Natural killer cell (primary cell): ENCODE results near the gene HMGB2. TPM values are rescaled to one million over a fixed set of nuclear protein-coding genes. Genes with fewer than 3 reads are reported as not detected.

Experiments
- ATAC-seq, 3 donors: fragments of 150-1000 bp in 2 of 3; fragments of 200-7000 bp in 1 of 3; cut with Tn5 transposase; 1 replicate in 1 of 3; 2 replicates in 2 of 3; pipeline ENCODE4 v1.10.0; 2021; ENCODE audit warnings: mild to moderate bottlenecking in 2 of 3, moderate library complexity in 2 of 3
- DNase-seq, 2 donors: peaks; one replicate each; pipeline versions ENCODE4 v3.0.0 to v3.0.0-alpha.2; 2013 to 2021; ENCODE audit warnings: mixed read lengths in 1 of 2
- H3K27ac ChIP-seq: one replicate; pipeline ENCODE4 v1.5.1; 2013; ENCODE audit warnings: mild to moderate bottlenecking, low read length
- H3K27me3 ChIP-seq: one replicate; pipeline ENCODE4 v1.6.1; 2013; ENCODE audit warnings: low read length; ENCODE audit not compliant: control insufficient read depth, insufficient read depth
- H3K36me3 ChIP-seq: one replicate; pipeline ENCODE4 v1.6.1; 2013; ENCODE audit warnings: low read length; ENCODE audit not compliant: control insufficient read depth, insufficient read depth
- H3K4me1 ChIP-seq: one replicate; pipeline ENCODE4 v1.6.1; 2013; ENCODE audit warnings: low read length; ENCODE audit not compliant: control insufficient read depth, insufficient read depth
- H3K4me3 ChIP-seq: one replicate; pipeline ENCODE4 v1.5.1; 2013; ENCODE audit warnings: low read length
- H3K9me3 ChIP-seq: one replicate; pipeline ENCODE4 v1.6.1; 2013; ENCODE audit warnings: low read length; ENCODE audit not compliant: control insufficient read depth, insufficient read depth
- H3K27ac Mint-ChIP-seq, 2 donors: one replicate each; pipeline ENCODE4 v1.8.0; 2022; ENCODE audit warnings: mild to moderate bottlenecking in 2 of 2, mixed read lengths in 2 of 2, moderate library complexity in 1 of 2
- H3K27me3 Mint-ChIP-seq, 2 donors: one replicate each; pipeline ENCODE4 v1.8.0; 2022; ENCODE audit warnings: low read depth in 2 of 2, mixed read lengths in 2 of 2
- H3K36me3 Mint-ChIP-seq: one replicate; pipeline ENCODE4 v1.8.0; 2022; ENCODE audit warnings: mixed read lengths
- H3K4me1 Mint-ChIP-seq, 2 donors: one replicate each; pipeline ENCODE4 v1.8.0; 2022; ENCODE audit warnings: mixed read lengths in 2 of 2
- H3K4me3 Mint-ChIP-seq: one replicate; pipeline ENCODE4 v1.8.0; 2022; ENCODE audit warnings: mild to moderate bottlenecking, moderate library complexity, mixed read lengths
- H3K9me3 Mint-ChIP-seq, 2 donors: one replicate each; pipeline ENCODE4 v1.8.0; 2022; ENCODE audit warnings: mixed read lengths in 2 of 2
- CTCF ChIP-seq: fragments of 200-600 bp; IDR thresholded peaks from one replicate; pipeline ENCODE4 v1.8.0; 2022; ENCODE audit warnings: antibody characterized with exemption
- WGBS: methylation state at CpG from one replicate; pipeline ENCODE4 v1.1.7; 2013; ENCODE audit warnings: missing lambda C conversion rate; ENCODE audit not compliant: insufficient coverage; 5-methylcytosine and 5-hydroxymethylcytosine counted together
- intact Hi-C: fragments of 100-400 bp; cut with micrococcal nuclease; formaldehyde crosslinking; loops from one replicate; pipeline ENCODE4 v1.14.2; 2022
- total RNA-seq, 4 donors: library from RNA; stranded (reverse); fragments of 120-200 nt in 1 of 4; gene quantifications; one replicate each; pipeline versions ENCODE4 v1.2.3 to v1.2.4, GENCODE V29; 2013 to 2022

HMGB2 gene
- total RNA-seq, 3 donors from 2014 or later (not counting 1 experiment from before 2014, with no cell fraction given), result 145 to 214 (median 151) TPM

- 100% methylated on average over 5 of the region's 5 CpGs for WGBS
- Histone ChIP-seq H3K4me3 (no peak overlapping the region), H3K27ac (no peak overlapping the region), H3K9me3 (no peaks in the 10 kb centered on the region), H3K27me3 (no peaks in the 10 kb centered on the region), H3K4me1 (no peaks in the 10 kb centered on the region), H3K36me3 (peaks cover 10% of the 10 kb centered on the region)
- intact Hi-C loops, result no loop called here
- Mint-ChIP-seq H3K4me1 (no peaks in the 10 kb centered on the region), H3K9me3 (no peaks in the 10 kb centered on the region), H3K27me3 (no peaks in the 10 kb centered on the region), H3K27ac (no peak overlapping the region), H3K4me3 (no peak overlapping the region), H3K36me3 (no peaks in the 10 kb centered on the region)
- no peak for TF ChIP-seq CTCF
- no peak for DNase-seq
- no peak for ATAC-seq
Measured at GRCh38 chr4:173325007-173325736, 9.0 kb downstream of the HMGB2 start.

GRCh38 chr4:173319696-173320095 lies 14.5 kb downstream of the HMGB2 start:
- Mint-ChIP-seq H3K27ac (no peak overlapping the region), H3K4me3 (no peak overlapping the region), H3K9me3 (no peaks in the 10 kb centered on the region), H3K27me3 (no peaks in the 10 kb centered on the region), H3K4me1 (no peaks in the 10 kb centered on the region), H3K36me3 (no peaks in the 10 kb centered on the region)
- Histone ChIP-seq H3K9me3 (no peaks in the 10 kb centered on the region), H3K4me3 (no peak overlapping the region), H3K27ac (no peak overlapping the region), H3K36me3 (peaks cover 28% of the 10 kb centered on the region), H3K4me1 (no peaks in the 10 kb centered on the region), H3K27me3 (no peaks in the 10 kb centered on the region)
- 91% methylated on average over 2 of the region's 2 CpGs for WGBS
- TF ChIP-seq CTCF, result no peak
- no peak for ATAC-seq
- intact Hi-C loops, result loop anchor here (1.0 kb wide), 1 partner anchor 98 kb away; no protein-coding TSS in a partner anchor
- DNase-seq, result no peak

- H3K9me3 Mint-ChIP-seq, result no peaks in the 10 kb centered on the region
- WGBS, result 13% methylated on average over 2 of the region's 3 CpGs
- TF ChIP-seq CTCF, result peak; percentile 71
- H3K27ac ChIP-seq, result no peak overlapping the region
- intact Hi-C loops, result loop anchor here (1.0 kb wide), 1 partner anchor 99 kb away; no protein-coding TSS in a partner anchor
- H3K27me3 ChIP-seq, result no peaks in the 10 kb centered on the region
- H3K36me3 ChIP-seq, result peaks cover 35% of the 10 kb centered on the region
- H3K27me3 Mint-ChIP-seq, result no peaks in the 10 kb centered on the region
- H3K9me3 ChIP-seq, result no peaks in the 10 kb centered on the region
- no peaks in the 10 kb centered on the region for H3K36me3 Mint-ChIP-seq
- no peak overlapping the region for H3K27ac Mint-ChIP-seq
- peak in 1 of 2 donors; percentile 66 for DNase-seq
- H3K4me3 ChIP-seq, result no peak overlapping the region
- no peaks in the 10 kb centered on the region for H3K4me1 Mint-ChIP-seq
- H3K4me3 Mint-ChIP-seq, result no peak overlapping the region
- H3K4me1 ChIP-seq, result no peaks in the 10 kb centered on the region
- ATAC-seq, result peak in 2 of 3 donors; percentile 62 to 67
Measured at GRCh38 chr4:173318648-173319211, 15.4 kb downstream of the HMGB2 start.
